ENCODE results near the gene TGFA. TPM values are rescaled to one million over a fixed set of nuclear protein-coding genes. Genes with fewer than 3 reads are reported as not detected.

Gene TGFA
- total and polyA plus RNA-seq, 2 donors from 2014 or later = 8.3 to 30.8 TPM

GRCh38 chr2:70474256-70474848, 79.3 kb downstream of the TGFA start:
- intact Hi-C loops (cut with DNase I) = no loop called here
- TF ChIP-seq CTCF (IDR thresholded peaks at IDR 0.05; ENCODE audit: borderline replicate concordance, extremely low read depth, insufficient read depth) = no peak
- H3K27ac ChIP-seq (ENCODE audit: low read depth in 2 of 2, low read length in 2 of 2) = no peak overlapping the region
- H3K9ac ChIP-seq (ENCODE audit: low read length in 3 of 3) = no peak overlapping the region
- no peak overlapping the region for H3K4me3 ChIP-seq (ENCODE audit: low read length in 3 of 3)
- no peaks in the 10 kb centered on the region for H3K27me3 ChIP-seq (ENCODE audit: control insufficient read depth, insufficient read depth, low read length)
- DNase-seq (no peak), FAIRE-seq (no peak)
- H3K4me1 ChIP-seq (ENCODE audit: control insufficient read depth in 2 of 3, insufficient read depth in 2 of 3, low read depth in 1 of 3, low read length in 3 of 3) = peaks cover 0 to 7% (median 0%) of the 10 kb centered on the region in 3 donors
- H3K9me3 ChIP-seq (ENCODE audit: control insufficient read depth in 2 of 3, insufficient read depth in 1 of 3, low read length in 3 of 3) = no peaks in the 10 kb centered on the region
- no peaks in the 10 kb centered on the region for H3K36me3 ChIP-seq (ENCODE audit: control insufficient read depth in 2 of 3, insufficient read depth in 3 of 3, low read length in 3 of 3)

GRCh38 chr2:70473101-70473722, 80.4 kb downstream of the TGFA start:
- TF ChIP-seq CTCF (IDR thresholded peaks at IDR 0.05; ENCODE audit: borderline replicate concordance, extremely low read depth, insufficient read depth) = no peak
- no peak for FAIRE-seq

GRCh38 chr2:70472221-70472890, 81.3 kb downstream of the TGFA start:
- no peaks in the 10 kb centered on the region for H3K9me3 ChIP-seq (ENCODE audit: control insufficient read depth in 2 of 3, insufficient read depth in 1 of 3, low read length in 3 of 3)
- H3K4me1 ChIP-seq (ENCODE audit: control insufficient read depth in 2 of 3, insufficient read depth in 2 of 3, low read depth in 1 of 3, low read length in 3 of 3) = peaks cover 0 to 7% (median 0%) of the 10 kb centered on the region in 3 donors
- intact Hi-C loops (cut with DNase I) = no loop called here
- no peak for FAIRE-seq
- no peak overlapping the region for H3K9ac ChIP-seq (ENCODE audit: low read length in 3 of 3)
- H3K36me3 ChIP-seq (ENCODE audit: control insufficient read depth in 2 of 3, insufficient read depth in 3 of 3, low read length in 3 of 3) = no peaks in the 10 kb centered on the region
- no peaks in the 10 kb centered on the region for H3K27me3 ChIP-seq (ENCODE audit: control insufficient read depth, insufficient read depth, low read length)
- no peak overlapping the region for H3K27ac ChIP-seq (ENCODE audit: low read depth in 2 of 2, low read length in 2 of 2)
- no peak for TF ChIP-seq CTCF (IDR thresholded peaks at IDR 0.05; ENCODE audit: borderline replicate concordance, extremely low read depth, insufficient read depth)
- no peak overlapping the region for H3K4me3 ChIP-seq (ENCODE audit: low read length in 3 of 3)
- peak in 1 of 5 donors; percentile 29 for DNase-seq

More at GRCh38 chr2:70473101-70473722, 80.4 kb downstream of the TGFA start:
- no peak overlapping the region for H3K4me3 ChIP-seq (ENCODE audit: low read length in 3 of 3)
- H3K27me3 ChIP-seq (ENCODE audit: control insufficient read depth, insufficient read depth, low read length) = no peaks in the 10 kb centered on the region
- no peak overlapping the region for H3K27ac ChIP-seq (ENCODE audit: low read depth in 2 of 2, low read length in 2 of 2)
- H3K4me1 ChIP-seq (ENCODE audit: control insufficient read depth in 2 of 3, insufficient read depth in 2 of 3, low read depth in 1 of 3, low read length in 3 of 3) = peaks cover 0 to 7% (median 0%) of the 10 kb centered on the region in 3 donors
- intact Hi-C loops (cut with DNase I) = no loop called here
- H3K36me3 ChIP-seq (ENCODE audit: control insufficient read depth in 2 of 3, insufficient read depth in 3 of 3, low read length in 3 of 3) = no peaks in the 10 kb centered on the region
- no peak overlapping the region for H3K9ac ChIP-seq (ENCODE audit: low read length in 3 of 3)
- peak in 2 of 5 donors; percentile 27 to 42 for DNase-seq
- no peaks in the 10 kb centered on the region for H3K9me3 ChIP-seq (ENCODE audit: control insufficient read depth in 2 of 3, insufficient read depth in 1 of 3, low read length in 3 of 3)

Data from kidney (tissue), 14 donors.